DOHH2 (cell line): ENCODE data around the gene C2orf76.

Experiments
- H3F3A ChIP-seq: fragments of 200-600 bp; sonication (generic), shearing (Covaris generic); 2 replicates; pipeline ENCODE4 v1.6.0; 2016; ENCODE audit warnings: antibody characterized with exemption, mild to moderate bottlenecking; ENCODE audit not compliant: control insufficient read depth, insufficient read depth
- H3K27ac ChIP-seq: fragments of 200-600 bp; sonication (generic); 2 replicates; pipeline ENCODE4 v1.5.1; 2014; ENCODE audit warnings: low read depth, mild to moderate bottlenecking, low read length, moderate library complexity
- H3K27me3 ChIP-seq: fragments of 200-600 bp; sonication (generic); 2 replicates; pipeline ENCODE4 v1.6.1; 2014; ENCODE audit warnings: mild to moderate bottlenecking, low read length, mixed read lengths; ENCODE audit not compliant: control insufficient read depth
- H3K36me3 ChIP-seq: fragments of 200-600 bp; sonication (generic); 2 replicates; pipeline ENCODE4 v1.6.1; 2014; ENCODE audit warnings: mild to moderate bottlenecking, low read length, moderate library complexity, mixed read lengths; ENCODE audit not compliant: control insufficient read depth
- H3K4me1 ChIP-seq: fragments of 200-600 bp; sonication (generic); 2 replicates; pipeline ENCODE4 v1.6.1; 2014; ENCODE audit warnings: mild to moderate bottlenecking, low read length, mixed read lengths; ENCODE audit not compliant: control insufficient read depth
- H3K4me2 ChIP-seq: fragments of 200-600 bp; sonication (generic); 2 replicates; pipeline ENCODE4 v1.6.0; 2014; ENCODE audit warnings: mild to moderate bottlenecking, low read length, moderate library complexity
- H3K4me3 ChIP-seq: fragments of 200-600 bp; sonication (generic); 2 replicates; pipeline ENCODE4 v1.5.1; 2014; ENCODE audit warnings: mild to moderate bottlenecking, low read length, mixed read lengths
- H3K79me2 ChIP-seq: fragments of 200-600 bp; sonication (generic); 2 replicates; pipeline ENCODE4 v1.6.1; 2014; ENCODE audit warnings: mild to moderate bottlenecking, low read length, mixed read lengths; ENCODE audit not compliant: control insufficient read depth
- H3K9me2 ChIP-seq: fragments of 200-600 bp; sonication (generic); replicated peaks from 2 replicates; pipeline ENCODE4 v1.6.1; 2014; ENCODE audit warnings: mild to moderate bottlenecking, low read length, mixed read lengths; ENCODE audit not compliant: control insufficient read depth
- H3K9me3 ChIP-seq: fragments of 200-600 bp; sonication (generic); 2 replicates; pipeline ENCODE4 v1.6.1; 2014; ENCODE audit warnings: antibody characterized with exemption, low read length, mixed read lengths; ENCODE audit not compliant: control insufficient read depth, insufficient read depth
- H4K20me1 ChIP-seq: fragments of 200-600 bp; sonication (generic); 2 replicates; pipeline ENCODE4 v1.6.0; 2014; ENCODE audit warnings: low read depth, mild to moderate bottlenecking, antibody characterized with exemption, low read length, moderate library complexity; ENCODE audit not compliant: control insufficient read depth, insufficient read depth
- CTCF ChIP-seq: fragments of 200-600 bp; sonication (generic); IDR thresholded peaks from one replicate; pipeline ENCODE4 v1.5.1; 2014; ENCODE audit warnings: antibody characterized with exemption, mild to moderate bottlenecking, low read depth, low read length; ENCODE audit not compliant: poor library complexity, severe bottlenecking
- EZH2phosphoT487 ChIP-seq: fragments of 200-600 bp; sonication (generic); IDR thresholded peaks from 2 replicates; pipeline ENCODE4 v1.6.1; 2017; ENCODE audit warnings: borderline replicate concordance, mild to moderate bottlenecking, antibody characterized with exemption, low read length, moderate library complexity, mixed read lengths

The C2orf76 gene

GRCh38 chr2:119372778-119373568 is 6.3 kb upstream of the C2orf76 start:
- Histone ChIP-seq H3K36me3 (peaks cover 61% of the 10 kb centered on the region), H3K4me1 (peaks cover 26% of the 10 kb centered on the region), H4K20me1 (peaks cover 17% of the 10 kb centered on the region)

GRCh38 chr2:119371111-119371510 is 4.5 kb upstream of the C2orf76 start:
- Histone ChIP-seq H3K27ac (no peak overlapping the region), H3K79me2 (peaks cover 39% of the 10 kb centered on the region), H3K4me2 (no peak overlapping the region), H3K4me1 (peaks cover 21% of the 10 kb centered on the region), H3K27me3 (no peaks in the 10 kb centered on the region), H3K9me2 (no peaks in the 10 kb centered on the region), H4K20me1 (peaks cover 23% of the 10 kb centered on the region), H3K4me3 (no peak overlapping the region), H3K9me3 (no peaks in the 10 kb centered on the region), H3K36me3 (peaks cover 75% of the 10 kb centered on the region), H3F3A (no peaks in the 10 kb centered on the region)
- TF ChIP-seq EZH2phosphoT487 (no peak), CTCF (no peak)

More at GRCh38 chr2:119372778-119373568, 6.3 kb upstream of the C2orf76 start:
- no peaks in the 10 kb centered on the region for H3K9me2 ChIP-seq
- H3K4me3 ChIP-seq = no peak overlapping the region
- TF ChIP-seq CTCF (no peak), EZH2phosphoT487 (no peak)
- no peaks in the 10 kb centered on the region for H3K9me3 ChIP-seq
- H3K27me3 ChIP-seq = no peaks in the 10 kb centered on the region
- peaks cover 23% of the 10 kb centered on the region for H3K79me2 ChIP-seq
- no peak overlapping the region for H3K4me2 ChIP-seq
- H3F3A ChIP-seq = no peaks in the 10 kb centered on the region
- no peak overlapping the region for H3K27ac ChIP-seq

- Histone ChIP-seq H3K4me1 (peaks cover 29% of the 10 kb centered on the region), H3K4me2 (no peak overlapping the region)
Measured at GRCh38 chr2:119369845-119370244, 3.2 kb upstream of the C2orf76 start.

More at GRCh38 chr2:119369845-119370244, 3.2 kb upstream of the C2orf76 start:
- TF ChIP-seq CTCF = no peak
- TF ChIP-seq EZH2phosphoT487 = no peak
- H3K27ac ChIP-seq = no peak overlapping the region
- H3K9me3 ChIP-seq = no peaks in the 10 kb centered on the region
- H4K20me1 ChIP-seq = peaks cover 23% of the 10 kb centered on the region
- H3K4me3 ChIP-seq = no peak overlapping the region
- H3F3A ChIP-seq = no peaks in the 10 kb centered on the region
- H3K27me3 ChIP-seq = no peaks in the 10 kb centered on the region
- H3K9me2 ChIP-seq = no peaks in the 10 kb centered on the region
- peaks cover 52% of the 10 kb centered on the region for H3K79me2 ChIP-seq
- peaks cover 85% of the 10 kb centered on the region for H3K36me3 ChIP-seq
